PFSK-1 (cell line): ENCODE data around the gene PGBD2. TPM values are rescaled to one million over a fixed set of nuclear protein-coding genes. Genes with fewer than 3 reads are reported as not detected.

Experiments
- FOXP2 ChIP-seq: optimal IDR thresholded peaks from 2 replicates; pipeline ENCODE3; 2011; ENCODE audit warnings: borderline replicate concordance, control low read depth, inconsistent platforms; ENCODE audit not compliant: insufficient read depth; ENCODE audit errors: extremely low read length, extremely low read depth
- POLR2AphosphoS5 ChIP-seq: IDR thresholded peaks from 2 replicates; pipeline ENCODE4 v1.6.1; 2012; ENCODE audit warnings: low read depth, mild to moderate bottlenecking, control low read depth, low read length, moderate library complexity
- REST ChIP-seq, 2 experiments: IDR thresholded peaks; 2 replicates each; pipeline versions ENCODE4 v1.6.1 to v1.8.0; 2011 to 2012; ENCODE audit warnings: low read depth in 2 of 2, low read length in 2 of 2, control low read depth in 1 of 2, inconsistent platforms in 1 of 2, mild to moderate bottlenecking in 1 of 2, moderate library complexity in 1 of 2; ENCODE audit not compliant: insufficient read depth in 1 of 2
- SIN3A ChIP-seq: IDR thresholded peaks from 2 replicates; pipeline ENCODE4 v1.6.1; 2012; ENCODE audit warnings: mild to moderate bottlenecking, low read length, moderate library complexity, borderline replicate concordance; ENCODE audit not compliant: insufficient read depth
- TAF1 ChIP-seq: IDR thresholded peaks from 2 replicates; pipeline ENCODE4 v1.6.1; 2012; ENCODE audit warnings: low read length, control low read depth, borderline replicate concordance; ENCODE audit not compliant: insufficient read depth
- polyA plus RNA-seq: library from polyadenylated mRNA; unstranded; fragments of >200 nt; gene quantifications from one replicate; pipeline ENCODE4 v1.2.1, GENCODE V29; 2012; ENCODE audit warnings: low read depth, missing spikeins; ENCODE audit not compliant: insufficient read length

Gene PGBD2
- polyA plus RNA-seq = 3.7 TPM

DNA sequence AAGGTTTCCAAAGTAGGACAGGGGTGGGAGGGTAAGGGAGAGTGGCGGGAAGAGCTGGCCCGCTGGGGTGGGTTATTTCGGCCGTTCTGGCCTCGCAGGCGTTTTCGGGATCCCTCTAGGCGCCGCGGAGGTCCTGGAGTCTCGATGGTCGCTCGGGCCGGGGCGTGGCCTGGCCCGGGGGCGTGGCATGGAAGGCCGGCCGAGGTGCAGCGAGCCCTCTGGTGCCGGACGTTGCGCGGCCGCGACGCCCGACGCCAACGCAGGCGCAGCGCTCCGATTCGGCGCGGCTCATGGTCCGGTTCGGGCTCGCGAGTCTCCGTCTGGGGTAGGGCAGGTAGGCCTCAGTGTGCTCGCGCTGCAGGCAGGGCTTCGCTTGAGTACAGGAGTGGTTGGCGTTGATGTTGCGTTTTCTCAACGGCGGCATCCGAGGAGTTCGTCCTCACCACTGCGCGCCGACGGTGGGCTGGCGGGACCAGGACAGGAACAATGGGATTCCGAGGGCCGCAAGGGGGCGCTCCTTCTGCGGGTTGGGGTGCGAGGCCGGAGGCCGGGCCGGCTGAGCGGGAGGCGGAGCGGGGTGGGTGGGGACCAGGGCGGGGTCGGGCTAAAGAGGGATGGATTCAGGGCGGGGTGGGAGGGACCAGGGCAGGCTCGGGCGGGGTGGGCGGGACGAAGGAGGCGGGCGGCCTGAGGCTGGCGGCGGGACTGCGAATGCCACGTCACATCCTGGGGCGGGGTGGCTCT, at the start of gene PGBD2:
TSS of gene PGBD2 (plus strand) at position 227 of the 744 bp plus-strand sequence. CDS start 7,628 bp downstream, outside the sequence.
- TF ChIP-seq TAF1 (peak; percentile 65; the same call in 1 of the 2 replicates), POLR2AphosphoS5 (peak; percentile 71), REST (IDR thresholded peaks at IDR 0.05; ENCODE audit: insufficient read depth in 1 of 2, low read depth in 2 of 2, low read length in 2 of 2) (no peak), SIN3A (no peak), FOXP2 (peak; percentile 90)

- TF ChIP-seq POLR2AphosphoS5 (no peak; the same call in 1 of the 2 replicates), FOXP2 (no peak), REST (IDR thresholded peaks at IDR 0.05; ENCODE audit: insufficient read depth in 1 of 2, low read depth in 2 of 2, low read length in 2 of 2) (no peak), TAF1 (no peak), SIN3A (no peak)
These were observed 48.8 kb upstream of the PGBD2 start for GRCh38 chr1:248857201-248857600.

- TF ChIP-seq TAF1 (no peak), REST (IDR thresholded peaks at IDR 0.05; ENCODE audit: insufficient read depth in 1 of 2, low read depth in 2 of 2, low read length in 2 of 2) (no peak), POLR2AphosphoS5 (no peak), FOXP2 (no peak), SIN3A (no peak)
These were observed 48.3 kb upstream of the PGBD2 start for GRCh38 chr1:248857749-248858095.

DNA sequence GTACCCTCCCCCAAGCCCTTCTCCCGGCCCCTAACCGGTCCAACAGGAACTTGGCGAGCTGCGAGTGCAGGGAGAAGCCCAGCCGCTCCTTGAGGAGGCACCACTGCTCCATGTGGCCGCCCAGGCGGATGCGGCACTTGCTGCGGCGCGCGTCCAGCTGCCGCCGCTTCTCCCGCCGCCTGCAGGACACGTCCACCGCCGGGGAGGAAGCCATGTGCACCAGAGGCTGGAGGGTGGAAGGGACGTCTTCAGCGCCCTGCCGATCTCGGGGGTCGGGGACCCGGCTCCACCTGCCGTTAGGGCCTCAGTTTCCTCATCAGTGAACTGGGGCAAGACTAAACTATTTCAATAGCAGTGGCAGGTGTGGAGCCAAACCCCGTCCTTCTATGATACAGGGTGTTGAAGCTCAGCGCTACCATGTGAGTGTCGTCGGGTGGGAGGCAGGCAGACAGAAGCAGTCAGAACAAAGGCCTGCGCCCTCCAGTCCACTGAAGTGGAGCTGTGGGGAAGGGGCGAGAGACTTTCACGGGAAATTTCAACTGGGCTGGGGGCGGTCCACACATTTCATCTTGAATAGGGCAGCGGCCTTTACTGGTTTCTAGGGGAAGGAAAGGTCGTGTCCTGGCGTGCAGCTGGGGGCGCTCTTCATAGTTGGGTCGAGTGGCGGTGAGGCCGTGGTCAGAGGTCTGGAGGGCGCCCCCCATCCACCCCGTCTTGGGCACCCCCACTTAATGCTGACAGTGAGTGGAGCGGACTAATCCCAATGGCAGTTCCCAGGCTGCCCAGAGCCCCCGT, 47.7 kb upstream of the PGBD2 start:
- no peak for TF ChIP-seq FOXP2
- TF ChIP-seq TAF1 = no peak
- TF ChIP-seq SIN3A = no peak
- no peak for TF ChIP-seq REST (IDR thresholded peaks at IDR 0.05; ENCODE audit: insufficient read depth in 1 of 2, low read depth in 2 of 2, low read length in 2 of 2)
- TF ChIP-seq POLR2AphosphoS5 = peak; percentile 66
